ENCODE measurements around the gene CHN2.
A peak's percentile ranks its signal among the peaks of the same experiment; 100 is the strongest.

Gene CHN2

GRCh38 chr7:29272057-29272456 lies 77.5 kb downstream of the CHN2 start:
- Histone ChIP-seq H3K27ac (ENCODE audit: insufficient read depth in 1 of 2, low read depth in 1 of 2, low read length in 2 of 2, poor library complexity in 1 of 2, severe bottlenecking in 2 of 2) (no peak overlapping the region), H3K36me3 (ENCODE audit: control insufficient read depth in 4 of 4, insufficient read depth in 4 of 4, low read length in 3 of 4) (no peaks in the 10 kb centered on the region), H3K4me1 (ENCODE audit: control extremely low read depth in 1 of 4, control insufficient read depth in 4 of 4, insufficient read depth in 4 of 4, low read length in 3 of 4) (peaks cover 15 to 30% (median 22%) of the 10 kb centered on the region in 4 experiments), H3K4me3 (ENCODE audit: control insufficient read depth in 1 of 7, extremely low read depth in 1 of 7, insufficient read depth in 4 of 7, low read depth in 2 of 7, low read length in 6 of 7) (no peak overlapping the region), H3K9me3 (ENCODE audit: control extremely low read depth in 1 of 5, control insufficient read depth in 4 of 5, insufficient read depth in 2 of 5, low read depth in 1 of 5, low read length in 4 of 5) (no peaks in the 10 kb centered on the region), H3K27me3 (replicated peaks in 2 of 5; ENCODE audit: control insufficient read depth in 4 of 5, insufficient read depth in 5 of 5, low read length in 4 of 5) (no peaks in the 10 kb centered on the region)
- POLR2A ChIA-PET, result no interaction called here
- no peak for DNase-seq
- CTCF ChIA-PET, result interaction anchor here (0.8 kb wide), 1 partner anchor 36 kb away, joined by 4 read pairs; no protein-coding TSS in a partner anchor
- WGBS (ENCODE audit: insufficient coverage), result 98% methylated on average over 6 of the region's 9 CpGs

GRCh38 chr7:29274146-29275017 lies 79.8 kb downstream of the CHN2 start:
- DNase-seq, result peak in 2 of 3 donors; percentile 44 to 46
- H3K27ac ChIP-seq (ENCODE audit: insufficient read depth in 1 of 2, low read depth in 1 of 2, low read length in 2 of 2, poor library complexity in 1 of 2, severe bottlenecking in 2 of 2), result no peak overlapping the region
- H3K4me1 ChIP-seq (ENCODE audit: control extremely low read depth in 1 of 4, control insufficient read depth in 4 of 4, insufficient read depth in 4 of 4, low read length in 3 of 4), result peaks cover 15 to 27% (median 22%) of the 10 kb centered on the region in 4 experiments
- no peaks in the 10 kb centered on the region for H3K9me3 ChIP-seq (ENCODE audit: control extremely low read depth in 1 of 5, control insufficient read depth in 4 of 5, insufficient read depth in 2 of 5, low read depth in 1 of 5, low read length in 4 of 5)
- WGBS (ENCODE audit: insufficient coverage), result 65% methylated on average over 8 of the region's 11 CpGs
- no peak overlapping the region for H3K4me3 ChIP-seq (ENCODE audit: control insufficient read depth in 1 of 7, extremely low read depth in 1 of 7, insufficient read depth in 4 of 7, low read depth in 2 of 7, low read length in 6 of 7)
- H3K36me3 ChIP-seq (ENCODE audit: control insufficient read depth in 4 of 4, insufficient read depth in 4 of 4, low read length in 3 of 4), result no peaks in the 10 kb centered on the region
- CTCF ChIA-PET, result interaction anchor here (1.2 to 2.2 kb wide), 4 partner anchors 9 to 69 kb away, joined by 3 to 10 read pairs (median 6); no protein-coding TSS in a partner anchor
- H3K27me3 ChIP-seq (replicated peaks in 2 of 5; ENCODE audit: control insufficient read depth in 4 of 5, insufficient read depth in 5 of 5, low read length in 4 of 5), result no peaks in the 10 kb centered on the region
- POLR2A ChIA-PET, result no interaction called here

GRCh38 chr7:29275018-29275318 lies 80.4 kb downstream of the CHN2 start:
- H3K9me3 ChIP-seq (ENCODE audit: control extremely low read depth in 1 of 5, control insufficient read depth in 4 of 5, insufficient read depth in 2 of 5, low read depth in 1 of 5, low read length in 4 of 5), result no peaks in the 10 kb centered on the region
- H3K36me3 ChIP-seq (ENCODE audit: control insufficient read depth in 4 of 4, insufficient read depth in 4 of 4, low read length in 3 of 4), result no peaks in the 10 kb centered on the region
- H3K27ac ChIP-seq (ENCODE audit: insufficient read depth in 1 of 2, low read depth in 1 of 2, low read length in 2 of 2, poor library complexity in 1 of 2, severe bottlenecking in 2 of 2), result no peak overlapping the region
- WGBS (ENCODE audit: insufficient coverage), result 100% methylated on average over 1 of the region's 2 CpGs
- peaks cover 15 to 27% (median 22%) of the 10 kb centered on the region in 4 experiments for H3K4me1 ChIP-seq (ENCODE audit: control extremely low read depth in 1 of 4, control insufficient read depth in 4 of 4, insufficient read depth in 4 of 4, low read length in 3 of 4)
- no peaks in the 10 kb centered on the region for H3K27me3 ChIP-seq (replicated peaks in 2 of 5; ENCODE audit: control insufficient read depth in 4 of 5, insufficient read depth in 5 of 5, low read length in 4 of 5)
- H3K4me3 ChIP-seq (ENCODE audit: control insufficient read depth in 1 of 7, extremely low read depth in 1 of 7, insufficient read depth in 4 of 7, low read depth in 2 of 7, low read length in 6 of 7), result no peak overlapping the region
- POLR2A ChIA-PET, result no interaction called here
- no peak for DNase-seq
- CTCF ChIA-PET, result interaction anchor here (1.5 kb wide), 1 partner anchor 14 kb away, joined by 8 read pairs; no protein-coding TSS in a partner anchor

GRCh38 chr7:29275493-29275892 lies 80.9 kb downstream of the CHN2 start:
- ChIA-PET CTCF (interaction anchor here (0.5 kb wide), 1 partner anchor 64 kb away, joined by 3 read pairs; no protein-coding TSS in a partner anchor), POLR2A (no interaction called here)
- Histone ChIP-seq H3K27me3 (replicated peaks in 2 of 5; ENCODE audit: control insufficient read depth in 4 of 5, insufficient read depth in 5 of 5, low read length in 4 of 5) (no peaks in the 10 kb centered on the region), H3K9me3 (ENCODE audit: control extremely low read depth in 1 of 5, control insufficient read depth in 4 of 5, insufficient read depth in 2 of 5, low read depth in 1 of 5, low read length in 4 of 5) (no peaks in the 10 kb centered on the region), H3K4me3 (ENCODE audit: control insufficient read depth in 1 of 7, extremely low read depth in 1 of 7, insufficient read depth in 4 of 7, low read depth in 2 of 7, low read length in 6 of 7) (no peak overlapping the region), H3K36me3 (ENCODE audit: control insufficient read depth in 4 of 4, insufficient read depth in 4 of 4, low read length in 3 of 4) (no peaks in the 10 kb centered on the region), H3K4me1 (ENCODE audit: control extremely low read depth in 1 of 4, control insufficient read depth in 4 of 4, insufficient read depth in 4 of 4, low read length in 3 of 4) (peaks cover 15 to 27% (median 22%) of the 10 kb centered on the region in 4 experiments), H3K27ac (ENCODE audit: insufficient read depth in 1 of 2, low read depth in 1 of 2, low read length in 2 of 2, poor library complexity in 1 of 2, severe bottlenecking in 2 of 2) (no peak overlapping the region)
- DNase-seq, result no peak
- WGBS (ENCODE audit: insufficient coverage), result 100% methylated on average over 3 of the region's 4 CpGs

GRCh38 chr7:29276199-29276598 lies 81.6 kb downstream of the CHN2 start:
- WGBS (ENCODE audit: insufficient coverage), result 10% methylated on average over 1 of the region's 2 CpGs
- Histone ChIP-seq H3K9me3 (ENCODE audit: control extremely low read depth in 1 of 5, control insufficient read depth in 4 of 5, insufficient read depth in 2 of 5, low read depth in 1 of 5, low read length in 4 of 5) (no peaks in the 10 kb centered on the region), H3K4me1 (ENCODE audit: control extremely low read depth in 1 of 4, control insufficient read depth in 4 of 4, insufficient read depth in 4 of 4, low read length in 3 of 4) (peaks cover 10 to 20% (median 17%) of the 10 kb centered on the region in 4 experiments), H3K27me3 (replicated peaks in 2 of 5; ENCODE audit: control insufficient read depth in 4 of 5, insufficient read depth in 5 of 5, low read length in 4 of 5) (no peaks in the 10 kb centered on the region), H3K27ac (ENCODE audit: insufficient read depth in 1 of 2, low read depth in 1 of 2, low read length in 2 of 2, poor library complexity in 1 of 2, severe bottlenecking in 2 of 2) (no peak overlapping the region), H3K4me3 (ENCODE audit: control insufficient read depth in 1 of 7, extremely low read depth in 1 of 7, insufficient read depth in 4 of 7, low read depth in 2 of 7, low read length in 6 of 7) (no peak overlapping the region), H3K36me3 (ENCODE audit: control insufficient read depth in 4 of 4, insufficient read depth in 4 of 4, low read length in 3 of 4) (no peaks in the 10 kb centered on the region)
- no peak for DNase-seq
- POLR2A ChIA-PET, result no interaction called here
- CTCF ChIA-PET, result interaction anchor here (0.5 kb wide), 1 partner anchor 64 kb away, joined by 3 read pairs; no protein-coding TSS in a partner anchor

- no peak overlapping the region for H3K4me3 ChIP-seq (ENCODE audit: control insufficient read depth in 1 of 7, extremely low read depth in 1 of 7, insufficient read depth in 4 of 7, low read depth in 2 of 7, low read length in 6 of 7)
- 98% methylated on average over 4 of the region's 4 CpGs for WGBS (ENCODE audit: insufficient coverage)
- no peak for DNase-seq
- POLR2A ChIA-PET, result no interaction called here
- CTCF ChIA-PET, result interaction anchor here (1.8 kb wide), 1 partner anchor 87 kb away, joined by 4 read pairs; no protein-coding TSS in a partner anchor
- no peaks in the 10 kb centered on the region for H3K9me3 ChIP-seq (ENCODE audit: control extremely low read depth in 1 of 5, control insufficient read depth in 4 of 5, insufficient read depth in 2 of 5, low read depth in 1 of 5, low read length in 4 of 5)
- no peaks in the 10 kb centered on the region for H3K27me3 ChIP-seq (replicated peaks in 2 of 5; ENCODE audit: control insufficient read depth in 4 of 5, insufficient read depth in 5 of 5, low read length in 4 of 5)
- H3K36me3 ChIP-seq (ENCODE audit: control insufficient read depth in 4 of 4, insufficient read depth in 4 of 4, low read length in 3 of 4), result no peaks in the 10 kb centered on the region
- H3K27ac ChIP-seq (ENCODE audit: insufficient read depth in 1 of 2, low read depth in 1 of 2, low read length in 2 of 2, poor library complexity in 1 of 2, severe bottlenecking in 2 of 2), result no peak overlapping the region
- H3K4me1 ChIP-seq (ENCODE audit: control extremely low read depth in 1 of 4, control insufficient read depth in 4 of 4, insufficient read depth in 4 of 4, low read length in 3 of 4), result peaks cover 8 to 15% (median 12%) of the 10 kb centered on the region in 4 experiments
These were observed 82.2 kb downstream of the CHN2 start for GRCh38 chr7:29276806-29277205.

Measured in common myeloid progenitor, CD34-positive (primary cell).